SK-N-SH treated with all-trans-retinoic acid at 6 μM for 48 hours (cell line): ENCODE results near the gene EFCAB14.

ENCODE experiments used
- BACH2 ChIP-seq: fragments of 250-450 bp; sonication (Bioruptor Pico); IDR thresholded peaks from 2 replicates; pipeline ENCODE4 v1.9.0; 2021; ENCODE audit warnings: mild to moderate bottlenecking, borderline replicate concordance
- OSR1 ChIP-seq: fragments of 250-450 bp; sonication (Bioruptor Pico); IDR thresholded peaks from 2 replicates; pipeline ENCODE4 v1.8.0; 2022; ENCODE audit warnings: moderate library complexity, mild to moderate bottlenecking, inconsistent platforms
- PPARA ChIP-seq: fragments of 250-450 bp; sonication (Bioruptor Pico); IDR thresholded peaks from 2 replicates; pipeline ENCODE4 v1.5.0; 2020; ENCODE audit warnings: mild to moderate bottlenecking, borderline replicate concordance
- RARB ChIP-seq: fragments of 250-450 bp; sonication (Bioruptor Pico); IDR thresholded peaks from 2 replicates; pipeline ENCODE4 v1.8.0; 2021; ENCODE audit warnings: mild to moderate bottlenecking, moderate library complexity
- SNAI2 ChIP-seq: fragments of 250-450 bp; sonication (Bioruptor Pico); IDR thresholded peaks from 2 replicates; pipeline ENCODE4 v1.5.0; 2020; ENCODE audit warnings: mild to moderate bottlenecking, moderate library complexity
- TCF4 ChIP-seq: fragments of 250-450 bp; sonication (Bioruptor Pico); IDR thresholded peaks from 2 replicates; pipeline ENCODE4 v1.8.0; 2021; ENCODE audit warnings: mild to moderate bottlenecking, moderate library complexity, borderline replicate concordance
- ZC3H10 ChIP-seq: fragments of 250-450 bp; sonication (Bioruptor Pico); IDR thresholded peaks from 2 replicates; pipeline ENCODE4 v1.5.1; 2021; ENCODE audit warnings: mild to moderate bottlenecking, moderate library complexity
- ZFP30 ChIP-seq: fragments of 450-650 bp; formaldehyde crosslinking; IDR thresholded peaks from 2 replicates; pipeline ENCODE4 v1.5.0; 2022; ENCODE audit warnings: mild to moderate bottlenecking, moderate library complexity
- ZNF8 ChIP-seq: fragments of 450-650 bp; formaldehyde crosslinking; IDR thresholded peaks from 2 replicates; pipeline ENCODE4 v1.5.0; 2020; ENCODE audit warnings: mild to moderate bottlenecking, moderate library complexity
- TF ChIP-seq, protein P1 (sequence below): fragments of 250-450 bp; sonication (Bioruptor Pico); IDR thresholded peaks from 2 replicates; pipeline ENCODE4 v1.8.0; 2020; ENCODE audit warnings: mild to moderate bottlenecking, moderate library complexity, borderline replicate concordance
- TF ChIP-seq, protein P2 (sequence below): fragments of 250-450 bp; sonication (Bioruptor Pico); IDR thresholded peaks from 2 replicates; pipeline ENCODE4 v1.5.1; 2021; ENCODE audit warnings: mild to moderate bottlenecking, moderate library complexity

GRCh38 chr1:46647611-46648010, 71.3 kb downstream of the EFCAB14 start:
- TF ChIP-seq SNAI2 (CRISPR knock-in tag) (no peak), ZFP30 (no peak), BACH2 (CRISPR knock-in tag) (no peak), TCF4 (CRISPR knock-in tag) (no peak), RARB (CRISPR knock-in tag) (no peak), OSR1 (CRISPR knock-in tag) (no peak), ZNF8 (CRISPR knock-in tag) (no peak), ZC3H10 (CRISPR knock-in tag) (no peak), PPARA (CRISPR knock-in tag) (no peak)
- TF ChIP-seq, protein P1, sequence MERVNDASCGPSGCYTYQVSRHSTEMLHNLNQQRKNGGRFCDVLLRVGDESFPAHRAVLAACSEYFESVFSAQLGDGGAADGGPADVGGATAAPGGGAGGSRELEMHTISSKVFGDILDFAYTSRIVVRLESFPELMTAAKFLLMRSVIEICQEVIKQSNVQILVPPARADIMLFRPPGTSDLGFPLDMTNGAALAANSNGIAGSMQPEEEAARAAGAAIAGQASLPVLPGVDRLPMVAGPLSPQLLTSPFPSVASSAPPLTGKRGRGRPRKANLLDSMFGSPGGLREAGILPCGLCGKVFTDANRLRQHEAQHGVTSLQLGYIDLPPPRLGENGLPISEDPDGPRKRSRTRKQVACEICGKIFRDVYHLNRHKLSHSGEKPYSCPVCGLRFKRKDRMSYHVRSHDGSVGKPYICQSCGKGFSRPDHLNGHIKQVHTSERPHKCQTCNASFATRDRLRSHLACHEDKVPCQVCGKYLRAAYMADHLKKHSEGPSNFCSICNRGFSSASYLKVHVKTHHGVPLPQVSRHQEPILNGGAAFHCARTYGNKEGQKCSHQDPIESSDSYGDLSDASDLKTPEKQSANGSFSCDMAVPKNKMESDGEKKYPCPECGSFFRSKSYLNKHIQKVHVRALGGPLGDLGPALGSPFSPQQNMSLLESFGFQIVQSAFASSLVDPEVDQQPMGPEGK, result no peak
- TF ChIP-seq, protein P2, sequence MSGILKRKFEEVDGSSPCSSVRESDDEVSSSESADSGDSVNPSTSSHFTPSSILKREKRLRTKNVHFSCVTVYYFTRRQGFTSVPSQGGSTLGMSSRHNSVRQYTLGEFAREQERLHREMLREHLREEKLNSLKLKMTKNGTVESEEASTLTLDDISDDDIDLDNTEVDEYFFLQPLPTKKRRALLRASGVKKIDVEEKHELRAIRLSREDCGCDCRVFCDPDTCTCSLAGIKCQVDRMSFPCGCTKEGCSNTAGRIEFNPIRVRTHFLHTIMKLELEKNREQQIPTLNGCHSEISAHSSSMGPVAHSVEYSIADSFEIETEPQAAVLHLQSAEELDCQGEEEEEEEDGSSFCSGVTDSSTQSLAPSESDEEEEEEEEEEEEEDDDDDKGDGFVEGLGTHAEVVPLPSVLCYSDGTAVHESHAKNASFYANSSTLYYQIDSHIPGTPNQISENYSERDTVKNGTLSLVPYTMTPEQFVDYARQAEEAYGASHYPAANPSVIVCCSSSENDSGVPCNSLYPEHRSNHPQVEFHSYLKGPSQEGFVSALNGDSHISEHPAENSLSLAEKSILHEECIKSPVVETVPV, result no peak
